ENCODE results near the gene STRAP. TPM values are rescaled to one million over a fixed set of nuclear protein-coding genes. Genes with fewer than 3 reads are reported as not detected.

Gene STRAP
- total RNA-seq, 2 experiments from 2014 or later: 43.1 to 107 TPM

DNA sequence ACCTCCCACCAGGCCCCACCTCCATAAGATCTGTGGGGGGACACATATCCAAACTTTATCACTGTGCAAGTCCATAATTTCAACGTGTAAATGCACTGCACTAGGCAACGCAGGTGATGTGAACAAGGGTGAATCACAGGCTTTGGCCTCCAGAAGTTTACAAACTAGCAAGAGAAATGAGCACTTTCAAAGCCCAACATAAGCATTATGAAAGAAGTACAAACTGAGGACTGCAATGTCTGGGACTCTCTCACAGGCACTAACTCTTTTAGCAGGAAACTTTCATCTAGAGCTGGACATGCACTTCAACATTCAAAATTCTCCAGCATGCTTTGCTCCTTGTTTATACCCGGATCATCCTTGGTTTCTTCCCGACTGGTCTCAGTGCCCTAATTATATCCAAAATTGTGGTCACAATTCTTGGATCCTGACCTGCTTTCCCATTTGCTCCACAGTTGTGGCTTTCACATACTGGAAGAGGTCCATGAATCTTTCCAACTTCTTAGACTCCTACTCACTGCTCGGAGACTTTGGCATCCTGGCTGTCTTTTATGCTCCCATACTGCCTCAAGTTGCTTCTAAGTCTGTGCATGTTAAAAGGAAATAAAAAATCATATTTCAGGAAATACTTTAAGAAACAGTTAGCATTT, 44.9 kb upstream of the STRAP start:
- H3K4me2 ChIP-seq (ENCODE audit: low read length): no peak overlapping the region
- DNase-seq (ENCODE audit: low spot score): no peak
- H3K4me1 ChIP-seq (ENCODE audit: insufficient read depth, low read length, poor library complexity, severe bottlenecking): no peaks in the 10 kb centered on the region
- no peaks in the 10 kb centered on the region for H3K36me3 ChIP-seq (ENCODE audit: insufficient read depth, low read length)
- ChIA-PET CTCF (ENCODE audit: unreplicated experiment) (no interaction called here), POLR2A (interaction anchor here (0.6 kb wide), 1 partner anchor 1809 kb away, joined by 4 read pairs; no protein-coding TSS in a partner anchor)
- no peak overlapping the region for H2AFZ ChIP-seq (ENCODE audit: low read length)
- no peaks in the 10 kb centered on the region for H3K9me3 ChIP-seq (ENCODE audit: low read length)
- no peaks in the 10 kb centered on the region for H4K20me1 ChIP-seq (ENCODE audit: insufficient read depth, low read length)
- H3K4me3 ChIP-seq (ENCODE audit: low read depth, low read length, poor library complexity, severe bottlenecking): no peak overlapping the region
- no TSS peak for BruUV-seq (replicated peaks)
- no peaks in the 10 kb centered on the region for H3K9me2 ChIP-seq (ENCODE audit: insufficient read depth, low read length)
- H3K79me2 ChIP-seq (ENCODE audit: insufficient read depth, low read depth, low read length): no peaks in the 10 kb centered on the region
- TF ChIP-seq, protein P1, sequence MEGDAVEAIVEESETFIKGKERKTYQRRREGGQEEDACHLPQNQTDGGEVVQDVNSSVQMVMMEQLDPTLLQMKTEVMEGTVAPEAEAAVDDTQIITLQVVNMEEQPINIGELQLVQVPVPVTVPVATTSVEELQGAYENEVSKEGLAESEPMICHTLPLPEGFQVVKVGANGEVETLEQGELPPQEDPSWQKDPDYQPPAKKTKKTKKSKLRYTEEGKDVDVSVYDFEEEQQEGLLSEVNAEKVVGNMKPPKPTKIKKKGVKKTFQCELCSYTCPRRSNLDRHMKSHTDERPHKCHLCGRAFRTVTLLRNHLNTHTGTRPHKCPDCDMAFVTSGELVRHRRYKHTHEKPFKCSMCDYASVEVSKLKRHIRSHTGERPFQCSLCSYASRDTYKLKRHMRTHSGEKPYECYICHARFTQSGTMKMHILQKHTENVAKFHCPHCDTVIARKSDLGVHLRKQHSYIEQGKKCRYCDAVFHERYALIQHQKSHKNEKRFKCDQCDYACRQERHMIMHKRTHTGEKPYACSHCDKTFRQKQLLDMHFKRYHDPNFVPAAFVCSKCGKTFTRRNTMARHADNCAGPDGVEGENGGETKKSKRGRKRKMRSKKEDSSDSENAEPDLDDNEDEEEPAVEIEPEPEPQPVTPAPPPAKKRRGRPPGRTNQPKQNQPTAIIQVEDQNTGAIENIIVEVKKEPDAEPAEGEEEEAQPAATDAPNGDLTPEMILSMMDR (conservative IDR thresholded peaks at IDR 0.05; ENCODE audit: low read length): no peak
- no peak for TF ChIP-seq EZH2phosphoT487 (IDR thresholded peaks at IDR 0.05; ENCODE audit: borderline replicate concordance, low read depth, low read length)
- intact Hi-C loops (cut with micrococcal nuclease; ENCODE audit: unreplicated experiment): no loop called here
- H3K27ac ChIP-seq (ENCODE audit: low read depth, low read length, poor library complexity, severe bottlenecking): no peak overlapping the region

DNA sequence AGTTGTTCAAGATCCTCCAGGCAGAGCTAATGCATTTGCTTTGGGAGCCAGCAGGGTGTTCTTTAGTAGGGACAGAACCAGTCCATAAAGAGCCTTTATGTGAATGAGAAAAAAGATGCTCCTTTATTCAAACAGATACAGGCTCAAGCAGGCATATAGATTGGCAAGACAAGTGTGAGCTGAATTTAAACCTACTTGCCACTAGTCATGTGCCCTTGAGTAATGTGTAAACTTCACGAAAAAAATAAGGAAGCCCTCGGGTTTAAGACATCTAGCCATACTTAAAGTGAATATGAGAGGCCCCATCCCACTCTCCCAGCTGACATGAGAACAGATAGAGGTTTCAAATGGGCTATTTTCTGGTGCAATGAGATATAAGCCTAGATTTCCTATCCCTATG, 43.1 kb upstream of the STRAP start:
- POLR2A ChIA-PET: interaction anchor here (1.4 kb wide), 1 partner anchor 10 kb away, joined by 3 read pairs; no protein-coding TSS in a partner anchor
- intact Hi-C loops (cut with micrococcal nuclease; ENCODE audit: unreplicated experiment): no loop called here

DNA sequence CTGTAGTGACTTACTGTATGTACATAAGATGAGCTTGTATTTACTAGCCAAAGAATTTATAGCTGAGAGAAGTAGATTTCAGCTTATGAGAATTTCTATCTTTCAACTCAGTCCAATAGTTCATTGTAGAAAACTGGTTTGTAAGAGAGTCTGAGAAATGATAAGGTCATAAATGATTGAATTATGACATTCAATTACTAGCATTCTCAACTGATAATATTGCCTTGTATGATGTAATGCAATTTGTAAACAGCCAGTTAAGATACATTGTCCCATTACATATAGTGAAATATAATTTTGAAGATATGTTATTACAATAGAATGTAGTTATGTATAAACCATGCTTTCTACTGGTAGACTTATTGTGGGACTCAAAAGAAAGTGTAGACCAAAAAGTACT, 42.5 kb upstream of the STRAP start:
- H3K27ac ChIP-seq (ENCODE audit: low read depth, low read length, poor library complexity, severe bottlenecking): no peak overlapping the region
- ChIA-PET CTCF (ENCODE audit: unreplicated experiment) (no interaction called here), POLR2A (no interaction called here)
- H3K9me3 ChIP-seq (ENCODE audit: low read length): no peaks in the 10 kb centered on the region
- H3K4me1 ChIP-seq (ENCODE audit: insufficient read depth, low read length, poor library complexity, severe bottlenecking): no peaks in the 10 kb centered on the region
- no peak overlapping the region for H3K4me3 ChIP-seq (ENCODE audit: low read depth, low read length, poor library complexity, severe bottlenecking)
- TF ChIP-seq, protein P1 (conservative IDR thresholded peaks at IDR 0.05; ENCODE audit: low read length): no peak
- TF ChIP-seq EZH2phosphoT487 (IDR thresholded peaks at IDR 0.05; ENCODE audit: borderline replicate concordance, low read depth, low read length): no peak
- intact Hi-C loops (cut with micrococcal nuclease; ENCODE audit: unreplicated experiment): no loop called here
- no peaks in the 10 kb centered on the region for H3K9me2 ChIP-seq (ENCODE audit: insufficient read depth, low read length)
- H3K36me3 ChIP-seq (ENCODE audit: insufficient read depth, low read length): no peaks in the 10 kb centered on the region
- no peaks in the 10 kb centered on the region for H3K79me2 ChIP-seq (ENCODE audit: insufficient read depth, low read depth, low read length)
- no peak overlapping the region for H3K4me2 ChIP-seq (ENCODE audit: low read length)
- no peak overlapping the region for H2AFZ ChIP-seq (ENCODE audit: low read length)
- H4K20me1 ChIP-seq (ENCODE audit: insufficient read depth, low read length): no peaks in the 10 kb centered on the region
- no TSS peak for BruUV-seq (replicated peaks)
- DNase-seq (ENCODE audit: low spot score): no peak

More for the DNA sequence above, 43.1 kb upstream of the STRAP start:
- Histone ChIP-seq H3K4me3 (ENCODE audit: low read depth, low read length, poor library complexity, severe bottlenecking) (no peak overlapping the region), H3K4me1 (ENCODE audit: insufficient read depth, low read length, poor library complexity, severe bottlenecking) (no peaks in the 10 kb centered on the region), H3K36me3 (ENCODE audit: insufficient read depth, low read length) (no peaks in the 10 kb centered on the region), H3K4me2 (ENCODE audit: low read length) (no peak overlapping the region), H3K79me2 (ENCODE audit: insufficient read depth, low read depth, low read length) (no peaks in the 10 kb centered on the region), H4K20me1 (ENCODE audit: insufficient read depth, low read length) (no peaks in the 10 kb centered on the region), H2AFZ (ENCODE audit: low read length) (no peak overlapping the region), H3K27ac (ENCODE audit: low read depth, low read length, poor library complexity, severe bottlenecking) (no peak overlapping the region), H3K9me2 (ENCODE audit: insufficient read depth, low read length) (no peaks in the 10 kb centered on the region), H3K9me3 (ENCODE audit: low read length) (no peaks in the 10 kb centered on the region)
- no peak for TF ChIP-seq EZH2phosphoT487 (IDR thresholded peaks at IDR 0.05; ENCODE audit: borderline replicate concordance, low read depth, low read length)
- TF ChIP-seq, protein P1 (conservative IDR thresholded peaks at IDR 0.05; ENCODE audit: low read length): no peak
- no TSS peak for BruUV-seq (replicated peaks)
- CTCF ChIA-PET (ENCODE audit: unreplicated experiment): no interaction called here
- no peak for DNase-seq (ENCODE audit: low spot score)

Measured in OCI-LY7 (cell line).